Loucy (cell line): ENCODE measurements around the gene DEPDC5.

Experiments used
- H2AFZ ChIP-seq: fragments of 200-600 bp; sonication (generic); 2 replicates; pipeline ENCODE4 v1.6.0; 2016; ENCODE audit warnings: antibody characterized with exemption, mild to moderate bottlenecking, low read length, moderate library complexity
- H3F3A ChIP-seq: fragments of 200-600 bp; 2 replicates; pipeline ENCODE4 v1.6.0; 2016; ENCODE audit warnings: antibody characterized with exemption, low read depth, mild to moderate bottlenecking
- H3K27me3 ChIP-seq: fragments of 200-600 bp; sonication (generic); 2 replicates; pipeline ENCODE4 v1.6.1; 2014; ENCODE audit warnings: low read length, mild to moderate bottlenecking; ENCODE audit not compliant: insufficient read depth, poor library complexity, severe bottlenecking
- H3K36me3 ChIP-seq: fragments of 200-600 bp; sonication (generic); 2 replicates; pipeline ENCODE4 v1.6.1; 2016; ENCODE audit warnings: low read length; ENCODE audit not compliant: insufficient read depth
- H3K4me1 ChIP-seq: fragments of 200-600 bp; sonication (generic); 2 replicates; pipeline ENCODE4 v1.5.1; 2014; ENCODE audit warnings: low read length, mild to moderate bottlenecking; ENCODE audit not compliant: insufficient read depth, poor library complexity, severe bottlenecking
- H3K4me2 ChIP-seq: fragments of 200-600 bp; sonication (generic); 2 replicates; pipeline ENCODE4 v1.6.0; 2014; ENCODE audit warnings: antibody characterized with exemption, low read length, low read depth, mild to moderate bottlenecking; ENCODE audit not compliant: poor library complexity, severe bottlenecking
- H3K4me3 ChIP-seq: fragments of 200-600 bp; sonication (generic); 2 replicates; pipeline ENCODE4 v1.5.1; 2014; ENCODE audit warnings: low read length, mild to moderate bottlenecking, mixed read lengths; ENCODE audit not compliant: poor library complexity, severe bottlenecking
- H3K79me2 ChIP-seq: fragments of 200-600 bp; sonication (generic); 2 replicates; pipeline ENCODE4 v1.6.1; 2014; ENCODE audit warnings: low read length; ENCODE audit not compliant: insufficient read depth
- H3K9ac ChIP-seq: fragments of 200-600 bp; sonication (generic); 2 replicates; pipeline ENCODE4 v1.6.0; 2014; ENCODE audit warnings: mild to moderate bottlenecking, low read depth, low read length, moderate library complexity; ENCODE audit not compliant: poor library complexity, severe bottlenecking
- H3K9me2 ChIP-seq: fragments of 200-600 bp; sonication (generic); replicated peaks from 2 replicates; pipeline ENCODE4 v1.6.1; 2016; ENCODE audit warnings: low read depth, low read length, mixed read lengths
- H3K9me3 ChIP-seq: fragments of 200-600 bp; sonication (generic); 2 replicates; pipeline ENCODE4 v1.6.1; 2014; ENCODE audit warnings: mild to moderate bottlenecking, antibody characterized with exemption, low read length, low read depth; ENCODE audit not compliant: insufficient read depth
- H4K20me1 ChIP-seq: fragments of 200-600 bp; sonication (generic); 2 replicates; pipeline ENCODE4 v1.6.0; 2014; ENCODE audit warnings: antibody characterized with exemption, low read length, mild to moderate bottlenecking; ENCODE audit not compliant: insufficient read depth, poor library complexity, severe bottlenecking
- EZH2phosphoT487 ChIP-seq: fragments of 200-600 bp; IDR thresholded peaks from 2 replicates; pipeline ENCODE4 v1.6.1; 2018; ENCODE audit warnings: antibody characterized with exemption, mild to moderate bottlenecking, moderate library complexity, borderline replicate concordance
- TF ChIP-seq, protein P1 (sequence below): fragments of 200-600 bp; sonication (generic); conservative IDR thresholded peaks from 2 replicates; pipeline ENCODE4 v1.5.1; 2014; ENCODE audit warnings: mild to moderate bottlenecking, antibody characterized with exemption, low read length

The DEPDC5 gene

DNA sequence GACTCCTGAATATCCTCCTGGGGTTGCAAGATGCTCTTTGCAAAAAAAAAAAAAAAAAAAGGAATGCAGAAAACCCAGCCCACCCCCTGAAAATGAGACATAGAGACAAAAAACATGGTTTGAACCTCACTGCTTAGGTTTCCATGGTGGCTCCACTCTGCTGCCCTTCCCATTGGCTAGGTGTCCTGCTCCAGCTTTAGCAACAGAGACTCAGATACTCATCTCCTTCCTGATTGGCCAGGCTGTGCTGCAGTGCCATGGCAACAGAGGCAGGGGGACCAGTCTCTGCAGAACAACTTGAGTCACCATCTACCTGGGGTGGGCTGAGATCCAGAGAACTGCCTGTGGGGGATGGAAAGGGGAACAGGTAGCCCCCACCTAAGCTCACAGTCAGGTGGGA lies 173.2 kb downstream of the DEPDC5 start:
- H4K20me1 ChIP-seq = no peaks in the 10 kb centered on the region
- no peaks in the 10 kb centered on the region for H3K79me2 ChIP-seq
- no peak overlapping the region for H2AFZ ChIP-seq
- H3K4me2 ChIP-seq = no peak overlapping the region
- peaks cover 16% of the 10 kb centered on the region for H3K4me1 ChIP-seq
- TF ChIP-seq, protein P1, sequence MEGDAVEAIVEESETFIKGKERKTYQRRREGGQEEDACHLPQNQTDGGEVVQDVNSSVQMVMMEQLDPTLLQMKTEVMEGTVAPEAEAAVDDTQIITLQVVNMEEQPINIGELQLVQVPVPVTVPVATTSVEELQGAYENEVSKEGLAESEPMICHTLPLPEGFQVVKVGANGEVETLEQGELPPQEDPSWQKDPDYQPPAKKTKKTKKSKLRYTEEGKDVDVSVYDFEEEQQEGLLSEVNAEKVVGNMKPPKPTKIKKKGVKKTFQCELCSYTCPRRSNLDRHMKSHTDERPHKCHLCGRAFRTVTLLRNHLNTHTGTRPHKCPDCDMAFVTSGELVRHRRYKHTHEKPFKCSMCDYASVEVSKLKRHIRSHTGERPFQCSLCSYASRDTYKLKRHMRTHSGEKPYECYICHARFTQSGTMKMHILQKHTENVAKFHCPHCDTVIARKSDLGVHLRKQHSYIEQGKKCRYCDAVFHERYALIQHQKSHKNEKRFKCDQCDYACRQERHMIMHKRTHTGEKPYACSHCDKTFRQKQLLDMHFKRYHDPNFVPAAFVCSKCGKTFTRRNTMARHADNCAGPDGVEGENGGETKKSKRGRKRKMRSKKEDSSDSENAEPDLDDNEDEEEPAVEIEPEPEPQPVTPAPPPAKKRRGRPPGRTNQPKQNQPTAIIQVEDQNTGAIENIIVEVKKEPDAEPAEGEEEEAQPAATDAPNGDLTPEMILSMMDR = no peak
- TF ChIP-seq EZH2phosphoT487 = no peak
- no peak overlapping the region for H3K4me3 ChIP-seq
- H3K27me3 ChIP-seq = no peaks in the 10 kb centered on the region
- H3K9me3 ChIP-seq = no peaks in the 10 kb centered on the region
- H3K9ac ChIP-seq = no peak overlapping the region
- H3K36me3 ChIP-seq = no peaks in the 10 kb centered on the region
- no peaks in the 10 kb centered on the region for H3F3A ChIP-seq
- H3K9me2 ChIP-seq = no peaks in the 10 kb centered on the region

GRCh38 chr22:31927562-31927961 lies 173.7 kb downstream of the DEPDC5 start:
- TF ChIP-seq, protein P1 = no peak
- no peak for TF ChIP-seq EZH2phosphoT487

GRCh38 chr22:31929167-31929930 lies 175.5 kb downstream of the DEPDC5 start:
- TF ChIP-seq, protein P1 = no peak
- TF ChIP-seq EZH2phosphoT487 = no peak
- Histone ChIP-seq H3K27me3 (no peaks in the 10 kb centered on the region), H3K4me1 (peaks cover 3% of the 10 kb centered on the region), H4K20me1 (no peaks in the 10 kb centered on the region), H3K9me2 (no peaks in the 10 kb centered on the region), H3K9ac (no peak overlapping the region), H3F3A (no peaks in the 10 kb centered on the region), H3K79me2 (no peaks in the 10 kb centered on the region), H3K4me2 (no peak overlapping the region), H3K9me3 (no peaks in the 10 kb centered on the region), H2AFZ (no peak overlapping the region; the same call in 1 of the 2 replicates), H3K36me3 (no peaks in the 10 kb centered on the region), H3K4me3 (no peak overlapping the region)

More at GRCh38 chr22:31927562-31927961, 173.7 kb downstream of the DEPDC5 start:
- Histone ChIP-seq H3K27me3 (no peaks in the 10 kb centered on the region), H3K4me2 (no peak overlapping the region), H3K79me2 (no peaks in the 10 kb centered on the region), H3K9ac (no peak overlapping the region), H3K9me2 (no peaks in the 10 kb centered on the region), H3K4me3 (no peak overlapping the region), H3K9me3 (no peaks in the 10 kb centered on the region), H2AFZ (no peak overlapping the region), H4K20me1 (no peaks in the 10 kb centered on the region), H3K4me1 (peaks cover 13% of the 10 kb centered on the region), H3K36me3 (no peaks in the 10 kb centered on the region), H3F3A (no peaks in the 10 kb centered on the region)
